Stimulated activated naive CD8-positive, alpha-beta T cell treated with anti-CD3 and anti-CD28 coated beads, Interleukin-15, amount 100 ng/mL, for 72 hours (primary cell): ENCODE data around the gene RFFL.
A peak's percentile ranks its signal among the peaks of the same experiment; 100 is the strongest.
"Not testable (repeated sequence)": the region's sequence is repeated elsewhere in the genome, so short reads cannot be mapped to it uniquely, and the experiment has no call there.

Experiments used
- ATAC-seq: fragments of 150-1000 bp; cut with Tn5 transposase; 2 replicates; pipeline ENCODE4 v1.10.0; 2021; ENCODE audit warnings: mild to moderate bottlenecking, moderate library complexity
- DNase-seq, 2 donors: peaks; one replicate each; pipeline ENCODE4 v3.0.0; 2021 to 2022
- H3K27ac Mint-ChIP-seq, 2 donors: one replicate each; pipeline ENCODE4 v1.8.0; 2022; ENCODE audit warnings: mild to moderate bottlenecking in 2 of 2, mixed read lengths in 2 of 2, moderate library complexity in 2 of 2
- H3K27me3 Mint-ChIP-seq: one replicate; pipeline ENCODE4 v1.8.0; 2022; ENCODE audit warnings: mixed read lengths
- H3K4me1 Mint-ChIP-seq: one replicate; pipeline ENCODE4 v1.8.0; 2022; ENCODE audit warnings: mild to moderate bottlenecking, mixed read lengths
- H3K4me3 Mint-ChIP-seq, 2 donors: one replicate each; pipeline ENCODE4 v1.8.0; 2022; ENCODE audit warnings: mild to moderate bottlenecking in 2 of 2, mixed read lengths in 2 of 2, moderate library complexity in 1 of 2
- H3K9me3 Mint-ChIP-seq, 2 donors: one replicate each; pipeline ENCODE4 v1.8.0; 2022; ENCODE audit warnings: mixed read lengths in 2 of 2

RFFL gene

DNA sequence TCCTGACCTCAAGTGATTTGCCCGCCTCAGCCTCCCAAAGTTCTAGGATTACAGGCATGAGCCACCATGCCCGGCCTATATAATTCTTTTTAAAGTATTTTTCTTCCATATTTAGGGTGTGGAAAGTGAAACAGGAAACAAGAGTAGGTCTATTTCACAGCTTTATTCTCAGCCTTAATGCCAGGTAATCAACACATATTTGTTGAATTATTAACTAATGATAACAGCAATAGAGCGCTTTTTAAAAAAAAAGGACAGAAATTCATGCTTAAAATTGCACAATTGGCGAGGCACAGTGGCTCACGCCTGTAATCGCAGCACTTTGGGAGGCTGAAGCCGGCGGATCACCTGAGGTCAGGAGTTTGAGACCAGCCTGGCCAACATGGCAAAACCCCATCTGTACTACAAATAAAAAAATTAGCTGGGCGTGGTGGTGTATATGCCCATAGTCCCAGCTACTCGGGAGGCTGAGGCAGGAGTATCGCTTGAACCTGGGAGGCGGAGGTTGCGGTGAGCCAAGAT is 18.0 kb downstream of the RFFL start:
- not testable (repeated sequence) for H3K27me3 Mint-ChIP-seq, ATAC-seq, H3K9me3 Mint-ChIP-seq, DNase-seq
- Mint-ChIP-seq H3K4me1 (peaks cover 75% of the 10 kb centered on the region), H3K27ac (peak overlapping the region; percentile 71 to 96), H3K4me3 (peak overlapping the region; percentile 75 to 83)

DNA sequence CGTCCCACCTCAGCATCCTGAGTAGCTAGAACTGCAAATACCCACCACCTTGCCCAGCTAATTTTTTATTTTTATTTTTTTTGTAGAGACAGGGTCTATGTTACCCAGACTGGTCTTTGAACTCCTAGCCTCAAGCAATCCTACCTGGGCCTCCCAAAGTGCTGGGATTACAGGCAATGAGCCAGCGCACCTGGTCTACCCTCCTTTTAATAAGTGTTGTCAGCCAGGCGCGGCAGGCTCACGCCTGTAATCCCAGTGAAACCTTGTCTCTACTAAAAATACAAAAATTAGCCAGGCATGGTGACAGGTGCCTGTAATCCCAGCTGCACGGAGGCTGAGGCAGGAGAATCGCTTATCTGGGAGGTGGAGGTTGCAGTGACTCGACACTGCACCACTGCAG is 19.3 kb downstream of the RFFL start:
- Mint-ChIP-seq H3K4me1 (peaks cover 64% of the 10 kb centered on the region), H3K27ac (peak overlapping the region in 1 of 2 donors; percentile 81), H3K27me3 (no peaks in the 10 kb centered on the region), H3K9me3 (peaks cover 0 to 6% of the 10 kb centered on the region in 2 donors), H3K4me3 (no peak overlapping the region)
- DNase-seq (no peak), ATAC-seq (no peak)

DNA sequence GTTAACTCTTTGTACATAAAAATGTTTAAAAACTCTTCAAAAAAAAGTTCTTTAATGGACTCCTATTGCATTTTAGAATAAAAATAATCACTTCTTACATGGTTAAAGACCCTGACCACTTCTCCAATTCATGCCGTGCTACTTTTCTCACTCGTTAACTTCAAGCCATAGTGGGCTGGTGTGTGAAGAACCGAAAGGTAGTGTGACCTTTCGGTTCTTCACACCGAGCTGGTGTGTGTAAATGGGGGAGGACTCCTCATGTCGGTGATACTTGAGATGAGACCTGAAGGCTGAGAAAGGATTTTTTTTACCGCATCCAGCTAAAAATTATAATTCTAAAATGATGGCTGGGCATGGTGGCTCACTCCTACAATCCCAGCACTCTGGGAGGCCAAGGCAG is 22.1 kb downstream of the RFFL start:
- no peak for DNase-seq
- ATAC-seq = no peak
- Mint-ChIP-seq H3K4me3 (no peak overlapping the region), H3K27me3 (no peaks in the 10 kb centered on the region), H3K27ac (no peak overlapping the region), H3K4me1 (peaks cover 51% of the 10 kb centered on the region), H3K9me3 (peaks cover 0 to 6% of the 10 kb centered on the region in 2 donors)

DNA sequence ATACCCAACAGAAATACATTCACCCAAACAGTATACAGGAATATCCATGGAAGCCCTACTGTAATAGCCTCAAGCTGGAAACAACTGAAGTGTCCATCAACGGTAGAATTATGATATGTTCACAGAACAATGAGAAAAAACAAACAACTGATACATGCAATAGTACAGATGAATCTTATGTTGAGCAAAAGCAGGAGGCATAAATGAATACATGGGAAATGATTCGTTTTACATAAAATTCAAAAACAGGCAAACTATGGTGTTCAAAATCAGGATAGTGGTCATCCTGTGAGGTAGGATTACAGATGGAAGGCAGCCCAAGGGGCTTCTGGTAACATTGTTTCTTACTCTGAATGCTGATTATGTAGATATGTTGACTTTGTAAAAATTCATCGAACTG is 25.1 kb downstream of the RFFL start:
- no peak overlapping the region for H3K4me3 Mint-ChIP-seq
- no peak overlapping the region for H3K27ac Mint-ChIP-seq
- DNase-seq (no peak), ATAC-seq (no peak)
- H3K4me1 Mint-ChIP-seq = peaks cover 23% of the 10 kb centered on the region
- H3K9me3 Mint-ChIP-seq = peaks cover 0 to 6% of the 10 kb centered on the region in 2 donors
- H3K27me3 Mint-ChIP-seq = no peaks in the 10 kb centered on the region

DNA sequence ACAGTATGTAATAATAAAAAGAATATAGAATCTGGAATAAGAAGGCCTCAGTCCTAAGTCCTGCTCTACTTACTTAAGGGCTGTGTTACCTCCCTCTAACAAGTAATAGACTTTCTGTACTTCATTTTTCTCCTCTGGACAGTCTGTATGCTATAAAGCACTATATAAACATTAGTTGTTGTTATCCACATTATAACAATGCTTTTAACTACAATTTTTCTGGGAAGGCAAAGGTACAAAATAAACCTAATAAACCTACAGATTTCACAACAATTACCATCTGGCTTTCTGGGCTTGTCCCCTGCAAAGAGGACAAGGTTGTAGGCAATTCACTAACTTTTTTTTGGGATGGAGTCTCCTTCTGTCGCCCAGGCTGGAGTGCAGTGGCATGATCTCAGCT is 32.7 kb downstream of the RFFL start:
- no peak overlapping the region for H3K4me3 Mint-ChIP-seq
- DNase-seq (no peak), ATAC-seq (no peak)
- H3K4me1 Mint-ChIP-seq = peaks cover 28% of the 10 kb centered on the region
- H3K27me3 Mint-ChIP-seq = no peaks in the 10 kb centered on the region
- H3K9me3 Mint-ChIP-seq = no peaks in the 10 kb centered on the region
- H3K27ac Mint-ChIP-seq = no peak overlapping the region

DNA sequence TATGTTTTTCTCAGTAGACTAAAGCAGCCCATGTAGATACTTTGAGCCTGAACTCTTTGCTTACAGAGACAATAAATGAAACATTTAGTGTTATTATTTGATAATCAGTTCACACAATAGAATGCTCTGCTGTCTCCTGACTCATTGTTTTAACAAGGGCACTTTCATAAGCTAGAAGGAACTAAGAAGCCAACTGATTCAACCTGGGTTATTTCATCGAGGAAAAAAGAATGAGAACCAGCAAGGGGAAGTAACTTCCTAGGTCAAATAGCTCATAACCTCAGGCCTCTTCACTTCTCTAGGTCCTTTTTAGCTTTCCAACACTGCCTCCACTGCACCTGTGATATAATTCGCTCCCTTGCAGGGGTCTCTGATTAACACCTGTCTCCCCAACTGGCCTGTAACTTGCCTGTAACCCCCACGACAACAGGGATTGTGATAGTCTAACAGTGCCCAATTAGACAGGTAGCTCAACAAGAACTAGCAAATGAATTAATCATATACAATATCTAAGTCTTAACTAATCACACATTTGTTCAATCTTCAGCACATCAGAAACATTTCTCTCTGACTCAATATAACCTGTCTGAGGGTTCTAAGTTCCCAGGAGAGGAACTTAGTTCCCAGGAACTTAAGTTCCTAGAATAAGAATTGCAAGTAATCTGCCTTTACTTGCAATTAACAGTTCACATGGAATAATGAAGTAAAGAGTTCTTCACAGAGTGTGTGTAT is 34.8 kb downstream of the RFFL start:
- H3K4me1 Mint-ChIP-seq = peaks cover 31% of the 10 kb centered on the region
- H3K9me3 Mint-ChIP-seq = no peaks in the 10 kb centered on the region
- no peak for ATAC-seq
- DNase-seq = no peak
- no peaks in the 10 kb centered on the region for H3K27me3 Mint-ChIP-seq
- H3K27ac Mint-ChIP-seq = peak overlapping the region; percentile 57 to 93
- peak overlapping the region in 1 of 2 donors; percentile 19 for H3K4me3 Mint-ChIP-seq

DNA sequence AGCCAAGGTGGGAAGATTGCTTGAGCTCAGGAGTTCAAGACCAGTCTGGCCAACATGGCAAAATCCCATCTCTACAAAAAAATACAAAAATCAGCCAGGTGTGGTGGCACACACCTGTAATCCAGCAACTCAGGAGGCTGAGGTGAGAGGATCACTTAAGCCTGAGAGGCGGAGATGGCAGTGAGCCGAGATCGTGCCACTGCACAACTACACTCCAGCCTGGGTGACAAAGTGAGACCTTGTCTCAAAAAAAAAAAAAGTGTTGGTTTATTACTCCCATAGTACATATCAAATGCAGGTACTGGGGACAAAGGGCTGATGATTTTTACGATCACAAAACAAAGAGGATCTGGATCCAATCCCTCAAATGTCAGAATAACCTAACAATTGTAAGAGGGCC is 35.4 kb downstream of the RFFL start:
- not testable (repeated sequence) for H3K27me3 Mint-ChIP-seq, H3K4me3 Mint-ChIP-seq, ATAC-seq, H3K9me3 Mint-ChIP-seq, DNase-seq
- Mint-ChIP-seq H3K27ac (peak overlapping the region in 1 of 2 donors; percentile 29), H3K4me1 (peaks cover 34% of the 10 kb centered on the region)

DNA sequence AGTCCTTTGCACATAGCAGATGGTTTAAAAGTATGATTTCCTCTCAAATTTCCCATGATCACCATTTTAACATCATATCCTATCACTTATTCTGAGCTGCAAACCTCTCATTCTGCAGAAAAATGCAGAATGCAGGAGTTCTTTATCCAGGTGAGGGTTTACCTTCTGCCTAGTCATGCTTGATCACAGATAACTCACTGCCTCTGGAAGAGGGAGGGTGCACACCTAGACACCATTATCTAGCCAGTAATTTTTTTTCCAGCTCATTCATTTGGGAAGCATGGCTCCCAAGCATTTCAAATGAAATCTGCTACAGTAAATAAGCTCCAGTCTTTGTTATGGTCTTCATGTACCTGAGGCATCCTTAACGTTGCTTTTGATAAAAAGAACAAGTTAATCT is 38.0 kb downstream of the RFFL start:
- H3K27ac Mint-ChIP-seq = no peak overlapping the region
- DNase-seq = no peak
- H3K27me3 Mint-ChIP-seq = no peaks in the 10 kb centered on the region
- ATAC-seq = no peak
- no peaks in the 10 kb centered on the region for H3K9me3 Mint-ChIP-seq
- no peak overlapping the region for H3K4me3 Mint-ChIP-seq
- peaks cover 46% of the 10 kb centered on the region for H3K4me1 Mint-ChIP-seq

DNA sequence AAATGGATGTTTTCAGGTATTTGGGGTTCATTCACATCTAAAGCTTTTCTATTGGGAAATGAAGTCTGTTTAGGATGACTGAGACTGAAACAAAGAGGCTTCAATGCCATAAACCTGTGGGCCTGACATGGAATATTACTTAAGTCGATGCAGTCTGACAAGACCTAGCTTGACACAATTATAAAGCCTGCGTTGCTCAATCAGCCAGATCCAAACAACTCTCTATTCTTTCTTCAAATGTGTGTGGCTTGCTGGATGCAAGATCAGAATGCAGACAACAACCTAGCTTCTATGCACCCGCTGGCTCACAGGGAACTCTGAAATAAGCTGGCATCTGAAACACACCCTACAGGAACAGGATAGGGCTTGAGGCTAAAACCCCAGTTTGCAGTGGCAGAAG is 40.0 kb downstream of the RFFL start:
- no peak for ATAC-seq
- Mint-ChIP-seq H3K4me1 (peaks cover 54% of the 10 kb centered on the region), H3K4me3 (peak overlapping the region in 1 of 2 donors; percentile 83), H3K9me3 (no peaks in the 10 kb centered on the region), H3K27ac (peak overlapping the region in 1 of 2 donors; percentile 44), H3K27me3 (no peaks in the 10 kb centered on the region)
- DNase-seq = no peak

DNA sequence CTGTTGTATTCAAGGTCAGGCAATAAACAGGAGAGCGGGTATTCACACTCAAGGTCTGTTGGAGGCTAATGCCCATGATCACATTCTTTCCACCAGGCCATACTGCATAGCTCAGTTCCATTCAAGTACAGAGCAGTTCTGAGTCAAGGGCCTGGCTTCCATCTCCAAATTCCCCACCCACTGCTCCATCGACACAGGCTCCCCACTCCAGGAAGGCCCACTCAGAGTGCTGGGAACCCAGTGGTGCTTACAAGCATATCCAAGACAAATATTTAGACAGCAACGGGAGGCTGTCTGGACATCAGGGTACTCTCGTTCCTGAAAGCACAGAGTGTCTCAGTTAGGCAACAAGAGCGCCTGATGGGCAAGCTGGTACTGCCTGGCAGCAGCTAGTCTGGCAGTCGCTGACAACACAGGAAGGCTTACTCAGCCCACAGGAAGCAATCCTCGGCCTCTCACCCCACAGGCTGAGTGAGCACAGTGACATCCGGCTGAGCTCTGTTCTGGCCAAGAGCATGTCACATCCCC is 40.9 kb downstream of the RFFL start:
- peak; percentile 100 for ATAC-seq
- Mint-ChIP-seq H3K27me3 (no peaks in the 10 kb centered on the region), H3K4me3 (peak overlapping the region; percentile 81 to 83), H3K4me1 (peaks cover 48% of the 10 kb centered on the region), H3K27ac (peak overlapping the region; percentile 96 to 97), H3K9me3 (no peaks in the 10 kb centered on the region)
- peak; percentile 63 to 82 for DNase-seq

DNA sequence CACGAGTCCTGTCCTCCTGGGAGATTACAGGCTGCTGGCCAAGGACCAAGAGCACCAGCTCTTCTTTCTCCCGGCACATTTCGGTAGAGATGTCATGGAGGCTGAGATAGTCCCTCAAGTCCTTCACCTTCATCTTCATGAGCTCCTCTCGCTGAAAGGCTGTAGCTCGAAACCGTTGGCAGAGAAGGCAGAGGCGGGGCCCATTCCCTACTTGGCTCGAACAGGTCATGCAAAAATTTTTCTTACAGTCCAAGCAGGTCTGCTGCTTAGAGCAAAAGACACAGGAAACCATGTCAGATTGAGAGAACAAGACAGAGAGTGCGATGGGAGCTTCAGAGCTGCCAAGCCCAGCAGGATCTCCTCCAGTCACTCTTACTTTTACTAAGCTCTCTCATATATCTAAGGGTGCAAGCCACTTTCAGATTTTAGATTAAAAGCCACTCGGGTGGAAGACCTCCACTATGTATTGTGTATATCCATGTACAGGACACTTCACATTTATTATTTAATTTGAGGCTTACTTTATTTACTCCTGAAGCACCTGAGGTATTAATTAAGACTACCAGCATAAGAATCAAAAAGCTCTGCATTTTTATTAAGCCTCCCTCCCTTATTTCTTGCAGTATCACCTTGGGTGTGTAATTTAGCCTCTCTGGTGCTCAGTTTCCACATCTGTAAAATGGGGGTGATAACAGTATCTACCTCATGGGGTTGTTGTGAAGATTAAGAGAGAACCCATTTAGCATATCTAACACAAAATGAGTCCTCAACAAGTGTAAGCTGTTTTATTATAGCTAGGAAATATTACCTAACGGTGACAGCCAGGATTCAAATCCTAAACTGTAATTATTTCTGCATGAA is 41.8 kb downstream of the RFFL start:
- no peak overlapping the region for H3K4me3 Mint-ChIP-seq

DNA sequence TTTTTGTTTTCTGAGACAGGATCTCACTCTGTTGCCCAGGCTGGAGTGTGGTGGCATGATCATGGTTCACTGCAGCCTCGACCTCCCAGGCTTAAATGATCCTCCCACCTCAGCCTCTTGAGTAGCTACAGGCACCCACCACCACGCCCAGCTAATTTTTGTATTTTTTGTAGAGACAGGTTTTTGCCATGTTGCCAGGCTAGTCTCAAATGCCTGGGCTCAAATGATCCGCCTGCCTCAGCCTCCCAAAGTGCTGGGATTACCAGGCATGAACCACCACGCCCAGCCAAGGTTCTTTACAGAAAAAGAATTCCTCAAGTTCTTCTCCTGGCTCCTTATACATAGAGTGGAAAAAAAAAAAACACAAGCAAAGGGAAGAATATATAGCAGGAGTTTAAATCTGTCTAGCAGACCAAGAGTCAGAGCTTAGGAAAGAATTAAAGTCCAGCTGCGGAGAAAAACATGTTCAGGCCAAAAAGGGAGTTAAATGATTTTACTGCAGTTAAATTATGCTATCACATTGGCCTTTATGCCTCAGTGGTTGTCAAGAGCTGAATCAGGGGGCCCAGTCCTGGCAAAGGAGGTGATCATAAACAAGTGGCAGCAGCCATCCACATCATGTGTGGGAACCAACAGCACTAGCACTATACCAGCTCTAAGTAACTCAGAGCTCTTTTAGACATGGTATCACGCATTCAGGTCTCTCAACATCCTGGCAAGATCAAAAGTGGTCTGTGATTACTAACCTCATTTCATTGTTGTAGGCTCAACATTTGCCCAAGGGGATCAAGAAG is 43.9 kb downstream of the RFFL start:
- peaks cover 48% of the 10 kb centered on the region for H3K4me1 Mint-ChIP-seq

More for the DNA sequence above, 41.8 kb downstream of the RFFL start:
- no peaks in the 10 kb centered on the region for H3K9me3 Mint-ChIP-seq
- peak overlapping the region in 1 of 2 donors; percentile 96 for H3K27ac Mint-ChIP-seq
- no peak for ATAC-seq
- DNase-seq = no peak
- H3K27me3 Mint-ChIP-seq = no peaks in the 10 kb centered on the region
- peaks cover 48% of the 10 kb centered on the region for H3K4me1 Mint-ChIP-seq

DNA sequence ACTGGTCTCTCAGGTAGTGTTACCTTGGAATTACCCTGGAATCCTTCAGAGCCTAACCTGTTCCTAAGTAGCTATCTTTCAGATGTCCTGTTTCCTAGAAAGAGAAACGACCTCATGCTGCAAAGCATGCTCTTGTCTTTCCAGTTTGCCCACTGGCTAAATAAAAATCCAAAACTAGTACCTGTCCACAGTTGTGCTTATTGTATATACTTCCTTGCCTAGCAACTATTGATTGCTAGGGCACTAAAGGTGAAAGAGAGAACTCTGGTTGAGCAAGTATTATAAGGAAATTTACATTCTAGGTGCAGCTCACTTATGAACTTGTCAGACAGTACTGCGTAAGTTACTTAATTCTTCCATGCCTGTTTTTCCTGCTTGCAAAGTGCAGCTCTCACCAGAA is 44.7 kb downstream of the RFFL start:
- Mint-ChIP-seq H3K9me3 (no peaks in the 10 kb centered on the region), H3K27me3 (no peaks in the 10 kb centered on the region), H3K4me3 (no peak overlapping the region), H3K27ac (no peak overlapping the region), H3K4me1 (peaks cover 46% of the 10 kb centered on the region)
- DNase-seq = no peak
- no peak for ATAC-seq

More for the DNA sequence above, 43.9 kb downstream of the RFFL start:
- H3K27ac Mint-ChIP-seq = peak overlapping the region in 1 of 2 donors; percentile 75
- H3K9me3 Mint-ChIP-seq = no peaks in the 10 kb centered on the region
- no peaks in the 10 kb centered on the region for H3K27me3 Mint-ChIP-seq
- H3K4me3 Mint-ChIP-seq = no peak overlapping the region
- ATAC-seq (no peak), DNase-seq (no peak)

DNA sequence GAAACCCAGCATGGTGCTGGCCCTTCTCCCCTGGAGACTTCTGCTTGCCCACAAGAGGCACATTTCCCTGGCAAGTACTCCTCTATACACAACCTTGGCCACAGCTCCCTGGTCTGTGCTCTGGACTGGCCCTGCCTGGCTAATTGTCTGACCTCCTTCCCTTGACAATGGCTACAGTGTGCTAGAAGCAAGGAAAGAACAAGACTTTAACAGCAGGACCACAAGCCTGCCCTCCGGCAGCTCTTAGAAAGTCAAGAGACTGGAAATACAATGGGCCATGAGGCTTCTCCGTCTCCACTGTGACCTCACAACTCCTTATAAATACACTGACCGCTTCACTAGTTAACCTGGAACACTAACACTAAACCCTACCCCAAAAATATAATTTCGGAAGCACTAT is 46.5 kb downstream of the RFFL start:
- DNase-seq (no peak), ATAC-seq (no peak)
- Mint-ChIP-seq H3K4me1 (peaks cover 28% of the 10 kb centered on the region), H3K27me3 (no peaks in the 10 kb centered on the region), H3K4me3 (no peak overlapping the region), H3K27ac (no peak overlapping the region), H3K9me3 (no peaks in the 10 kb centered on the region)

DNA sequence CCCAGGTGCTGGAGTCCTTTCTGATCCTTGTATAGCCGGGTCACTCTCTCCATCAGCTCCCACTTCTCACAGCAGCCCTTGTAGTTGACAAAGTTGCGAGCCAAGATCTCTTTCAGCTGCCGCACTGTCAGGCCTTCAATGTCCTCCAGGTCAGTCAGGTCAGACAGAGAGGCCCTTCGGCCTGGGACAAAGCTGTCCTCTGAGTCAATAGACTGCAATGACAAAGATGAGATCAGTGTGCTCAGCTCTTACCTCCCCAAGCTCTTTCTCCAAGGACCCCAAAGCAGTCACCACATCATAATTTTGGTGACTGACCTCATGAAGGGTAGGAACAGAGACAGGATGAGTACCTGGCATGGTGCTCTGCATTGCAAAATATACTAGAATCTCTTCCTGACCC is 47.1 kb downstream of the RFFL start:
- H3K9me3 Mint-ChIP-seq = no peaks in the 10 kb centered on the region
- peaks cover 23% of the 10 kb centered on the region for H3K4me1 Mint-ChIP-seq
- H3K4me3 Mint-ChIP-seq = no peak overlapping the region
- ATAC-seq (no peak), DNase-seq (no peak)
- peak overlapping the region in 1 of 2 donors; percentile 59 for H3K27ac Mint-ChIP-seq
- H3K27me3 Mint-ChIP-seq = no peaks in the 10 kb centered on the region
